A673 (cell line): ENCODE data around the gene ACP4.

ENCODE experiments used
- CTCF ChIP-seq: fragments of 300-800, 200-600 bp; sonication (generic); conservative IDR thresholded peaks from 2 replicates; pipeline ENCODE4 v1.5.1; 2017; ENCODE audit warnings: low read depth, mild to moderate bottlenecking, antibody characterized with exemption, low read length, moderate library complexity, mixed read lengths
- EZH2 ChIP-seq: fragments of 200-600 bp; sonication (generic); IDR thresholded peaks from 2 replicates; pipeline ENCODE4 v1.6.1; 2017; ENCODE audit warnings: borderline replicate concordance, low read depth, mild to moderate bottlenecking, mixed read lengths, antibody characterized with exemption, low read length; ENCODE audit not compliant: poor library complexity, severe bottlenecking

- TF ChIP-seq CTCF (no peak), EZH2 (no peak)
Measured at GRCh38 chr19:50833802-50834167, 43.6 kb downstream of the ACP4 start.
